Sigmoid colon (tissue), 7 donors: ENCODE data around the gene RAX2. TPM values are rescaled to one million over a fixed set of nuclear protein-coding genes. Genes with fewer than 3 reads are reported as not detected.

ENCODE experiments used
- DNase-seq: peaks from one replicate; pipeline ENCODE4 v3.0.0-alpha.2; 2019
- H3K27ac ChIP-seq, 4 donors: fragments of 200-600 bp; sonication (generic); one replicate each; pipeline ENCODE4 v1.5.1; 2016 to 2019; ENCODE audit warnings: mild to moderate bottlenecking in 1 of 4
- H3K27me3 ChIP-seq, 3 donors: fragments of 200-600 bp; sonication (generic); one replicate each; pipeline ENCODE4 v1.5.1; 2019; ENCODE audit warnings: mild to moderate bottlenecking in 1 of 3
- H3K36me3 ChIP-seq, 4 donors: fragments of 200-600 bp; sonication (generic); one replicate each; pipeline ENCODE4 v1.5.1; 2016 to 2019
- H3K4me1 ChIP-seq, 4 donors: fragments of 200-600 bp; sonication (generic); one replicate each; pipeline ENCODE4 v1.5.1; 2017 to 2019
- H3K4me3 ChIP-seq, 4 donors: fragments of 200-600 bp; sonication (generic); one replicate each; pipeline ENCODE4 v1.5.1; 2017 to 2019; ENCODE audit warnings: mild to moderate bottlenecking in 2 of 4, moderate library complexity in 1 of 4
- H3K9me3 ChIP-seq, 4 donors: fragments of 200-600 bp in 3 of 4; sonication (generic) in 3 of 4; one replicate each; pipeline versions ENCODE4 v1.5.1 to v1.6.1; 2013 to 2019
- CTCF ChIP-seq, 4 experiments: fragments of 450-650 bp in 3 of 4; fragments of 200-600 bp in 1 of 4; IDR thresholded peaks; one replicate each; pipeline ENCODE4 v1.5.1; 2016 to 2019; ENCODE audit warnings: antibody characterized with exemption in 4 of 4, mild to moderate bottlenecking in 3 of 4, moderate library complexity in 2 of 4
- EP300 ChIP-seq, 4 donors: sonication (generic); formaldehyde crosslinking; IDR thresholded peaks; one replicate each; pipeline ENCODE4 v1.6.1; 2017; ENCODE audit warnings: antibody characterized with exemption in 4 of 4
- POLR2A ChIP-seq, 2 donors: fragments of 450-650 bp; IDR thresholded peaks; one replicate each; pipeline ENCODE4 v1.6.1; 2016; ENCODE audit warnings: antibody characterized with exemption in 2 of 2, mild to moderate bottlenecking in 2 of 2, moderate library complexity in 2 of 2
- POLR2AphosphoS5 ChIP-seq, 4 donors: sonication (generic); formaldehyde crosslinking; IDR thresholded peaks; one replicate each; pipeline ENCODE4 v1.6.1; 2017; ENCODE audit warnings: antibody characterized with exemption in 4 of 4
- WGBS, 2 donors: extraction: QIAGEN DNeasy Blood & Tissue Kit; methylation state at CpG; one replicate each; pipeline ENCODE4 v1.1.7; 2013; 5-methylcytosine and 5-hydroxymethylcytosine counted together
- intact Hi-C: fragments of 100-400 bp; cut with DNase I; formaldehyde crosslinking; loops from one replicate; pipeline ENCODE4 v1.15.1; 2023
- polyA plus RNA-seq, 3 donors: library from polyadenylated mRNA; stranded (reverse); fragments of 200-250 nt; gene quantifications; one replicate each; pipeline ENCODE4 v1.2.3, GENCODE V29; 2013
- total RNA-seq, 4 donors: library from RNA; depleted of rRNA; stranded (reverse); fragments of >200 nt; gene quantifications; one replicate each; pipeline ENCODE4 v1.1.0, GENCODE V29; 2016
- donor health status: healthy with polysubstance abuse.
- donor health status: Bipolar disorder and iron deficiency.
- donor health status: healthy.

RAX2 gene
- total and polyA plus RNA-seq, 7 donors, result not detected

GRCh38 chr19:3732108-3732507 lies 39.9 kb downstream of the RAX2 start:
- WGBS, 2 donors, result 86 to 98% methylated on average over 1 of the region's 1 CpG
- Histone ChIP-seq H3K36me3 (no peaks in the 10 kb centered on the region), H3K9me3 (peaks cover 0 to 3% (median 0%) of the 10 kb centered on the region in 4 donors), H3K4me1 (no peaks in the 10 kb centered on the region), H3K27ac (no peak overlapping the region), H3K27me3 (no peaks in the 10 kb centered on the region), H3K4me3 (no peak overlapping the region)
- DNase-seq, result no peak
- intact Hi-C loops, result no loop called here
- no peak for TF ChIP-seq EP300 (IDR thresholded peaks at IDR 0.05)
- no peak for TF ChIP-seq CTCF (IDR thresholded peaks at IDR 0.05)
- no peak for TF ChIP-seq POLR2AphosphoS5 (IDR thresholded peaks at IDR 0.05)
- TF ChIP-seq POLR2A (IDR thresholded peaks at IDR 0.05), result no peak

DNA sequence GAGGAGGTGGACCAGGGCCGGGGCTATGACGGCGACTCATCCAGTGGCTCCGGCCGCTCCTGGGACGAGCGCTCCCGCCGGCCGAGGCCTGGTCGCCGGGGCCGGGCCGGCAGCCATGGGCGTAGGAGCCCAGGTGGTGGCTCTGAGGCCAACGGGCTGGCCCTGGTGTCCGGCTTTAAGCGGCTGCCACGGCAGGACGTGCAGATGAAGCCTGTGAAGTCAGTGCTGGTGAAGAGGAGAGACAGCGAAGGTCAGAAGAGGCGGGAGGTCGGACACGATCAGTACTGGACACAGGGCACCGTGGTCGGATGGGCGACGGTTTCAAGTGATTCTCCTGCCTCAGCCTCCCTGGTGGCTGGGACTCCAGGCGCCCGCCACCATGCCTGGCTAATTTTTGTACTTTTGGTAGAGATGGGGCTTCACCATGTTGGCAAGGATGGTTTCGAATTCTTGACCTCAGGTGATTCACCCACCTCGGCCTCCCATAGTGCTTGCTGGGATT lies 41.5 kb downstream of the RAX2 start:
- Histone ChIP-seq H3K4me3 (no peak overlapping the region), H3K9me3 (peaks cover 0 to 3% (median 0%) of the 10 kb centered on the region in 4 donors), H3K36me3 (no peaks in the 10 kb centered on the region), H3K27me3 (peaks cover 0 to 7% (median 0%) of the 10 kb centered on the region in 3 donors), H3K4me1 (no peaks in the 10 kb centered on the region), H3K27ac (no peak overlapping the region)
- intact Hi-C loops, result no loop called here
- 93 to 96% methylated on average over 32 of the region's 32 CpGs for WGBS, 2 donors
- no peak for DNase-seq
- TF ChIP-seq POLR2A (IDR thresholded peaks at IDR 0.05) (no peak), EP300 (IDR thresholded peaks at IDR 0.05) (no peak), POLR2AphosphoS5 (IDR thresholded peaks at IDR 0.05) (no peak), CTCF (IDR thresholded peaks at IDR 0.05) (no peak)

DNA sequence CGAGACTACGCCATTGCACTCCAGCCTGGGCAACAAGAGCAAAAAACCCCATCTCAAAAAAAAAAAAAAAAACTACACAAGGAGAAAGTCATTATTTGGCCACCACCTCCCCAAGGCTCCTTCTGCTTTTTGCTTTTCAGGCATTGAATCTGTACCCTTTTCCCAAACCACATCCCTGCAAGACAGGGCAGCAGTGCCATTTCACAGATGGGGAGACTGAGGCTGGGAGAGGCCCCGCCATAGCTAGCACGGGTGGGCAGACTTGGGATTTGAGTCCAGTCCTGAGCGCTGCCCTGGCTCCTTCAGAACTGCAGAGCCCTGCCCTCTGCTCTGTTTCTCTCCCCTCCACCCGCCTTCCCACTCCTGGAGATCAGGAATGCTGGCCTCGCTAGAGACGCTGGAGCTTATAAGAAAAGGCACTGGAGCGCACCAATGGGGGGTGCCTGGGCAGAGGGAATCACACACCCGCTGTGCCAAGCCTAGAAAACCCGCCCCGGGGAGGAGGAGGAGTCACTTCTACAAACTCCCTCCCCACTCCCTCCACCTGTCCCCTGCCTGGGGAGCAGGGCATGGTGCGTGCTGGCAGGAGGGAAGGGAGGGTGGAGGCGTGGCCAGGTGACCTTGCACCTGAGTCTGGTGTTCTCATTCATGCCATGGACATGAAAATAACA lies 46.3 kb downstream of the RAX2 start:
- H3K4me1 ChIP-seq, result peaks cover 0 to 18% (median 17%) of the 10 kb centered on the region in 4 donors
- DNase-seq, result no peak
- H3K27me3 ChIP-seq, result peaks cover 27 to 46% (median 33%) of the 10 kb centered on the region in 3 donors
- no peak overlapping the region for H3K4me3 ChIP-seq
- H3K9me3 ChIP-seq, result peaks cover 0 to 3% (median 0%) of the 10 kb centered on the region in 4 donors
- WGBS, 2 donors, result 16 to 29% methylated on average over 14 of the region's 14 CpGs
- no peak for TF ChIP-seq POLR2AphosphoS5 (IDR thresholded peaks at IDR 0.05)
- TF ChIP-seq EP300 (IDR thresholded peaks at IDR 0.05), result no peak
- no peak for TF ChIP-seq POLR2A (IDR thresholded peaks at IDR 0.05)
- no peak for TF ChIP-seq CTCF (IDR thresholded peaks at IDR 0.05)
- intact Hi-C loops, result no loop called here
- no peak overlapping the region for H3K27ac ChIP-seq
- no peaks in the 10 kb centered on the region for H3K36me3 ChIP-seq

DNA sequence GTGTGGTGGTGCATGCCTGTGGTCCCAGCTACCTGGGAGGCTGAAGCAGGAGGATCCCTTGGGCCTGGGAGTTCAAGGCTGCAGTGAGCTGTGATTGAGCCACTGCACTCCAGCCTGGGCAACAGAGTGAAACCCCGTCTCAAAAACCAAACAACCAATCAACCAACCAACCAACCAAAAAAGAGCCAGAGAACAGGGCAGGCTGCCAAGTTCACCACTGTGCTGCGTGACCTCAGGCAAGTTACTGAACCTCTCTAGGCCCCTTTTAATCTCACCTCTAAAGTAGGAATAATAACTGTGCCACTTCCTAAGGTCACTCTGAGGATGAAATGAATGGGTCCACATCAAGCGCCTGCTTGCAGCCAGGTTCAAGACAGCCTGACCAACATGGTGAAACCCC lies 46.9 kb downstream of the RAX2 start:
- DNase-seq, result no peak
- intact Hi-C loops, result no loop called here
- no peaks in the 10 kb centered on the region for H3K36me3 ChIP-seq
- H3K4me3 ChIP-seq, result no peak overlapping the region
- H3K4me1 ChIP-seq, result peaks cover 0 to 18% (median 17%) of the 10 kb centered on the region in 4 donors
- TF ChIP-seq EP300 (IDR thresholded peaks at IDR 0.05) (no peak), POLR2A (IDR thresholded peaks at IDR 0.05) (no peak), POLR2AphosphoS5 (IDR thresholded peaks at IDR 0.05) (no peak), CTCF (IDR thresholded peaks at IDR 0.05) (no peak)
- peaks cover 33 to 52% (median 39%) of the 10 kb centered on the region in 3 donors for H3K27me3 ChIP-seq
- 58 to 74% methylated on average over 3 of the region's 3 CpGs for whole genome bisulfite sequencing, 2 donors
- no peak overlapping the region for H3K27ac ChIP-seq
- H3K9me3 ChIP-seq, result peaks cover 0 to 3% (median 0%) of the 10 kb centered on the region in 4 donors
